Measurements from ENCODE around the gene FBLN7. TPM values are rescaled to one million over a fixed set of nuclear protein-coding genes. Genes with fewer than 3 reads are reported as not detected.

FBLN7 gene
- total RNA-seq, 2 donors from 2014 or later, result 3.0 to 4.0 TPM

DNA sequence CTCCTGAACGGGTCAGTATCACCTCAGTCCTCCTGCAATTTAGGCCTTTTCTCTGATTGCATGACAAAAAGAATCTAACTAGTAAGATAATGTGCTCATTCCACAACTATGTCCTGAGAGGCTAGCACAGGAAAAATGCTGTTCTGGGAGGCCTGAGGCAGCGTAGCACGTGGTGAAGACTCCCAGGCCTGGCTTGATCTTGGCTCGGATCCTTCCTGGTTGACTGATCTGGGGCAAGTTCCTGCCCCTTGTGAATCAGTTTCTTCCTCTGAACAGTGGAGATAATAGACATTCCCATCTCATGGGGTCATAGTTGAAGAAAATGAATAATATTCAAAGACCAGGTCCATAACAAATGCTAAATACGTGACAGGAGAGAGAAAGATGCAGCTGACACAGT is 12.3 kb downstream of the FBLN7 start:
- H3K4me3 ChIP-seq, result no peak overlapping the region
- intact Hi-C loops (cut with DNase I), result no loop called here
- 83% methylated on average over 5 of the region's 5 CpGs for WGBS
- H3K4me1 ChIP-seq (replicated peaks), result no peaks in the 10 kb centered on the region
- no peaks in the 10 kb centered on the region for H3K27me3 ChIP-seq (replicated peaks; ENCODE audit: insufficient read depth)
- no peak overlapping the region for H3K27ac ChIP-seq
- no peak for DNase-seq (ENCODE audit: low spot score)
- H3K36me3 ChIP-seq, result no peaks in the 10 kb centered on the region
- H3K9me3 ChIP-seq, result no peaks in the 10 kb centered on the region
- TF ChIP-seq POLR2AphosphoS5 (IDR thresholded peaks at IDR 0.05) (no peak), POLR2A (IDR thresholded peaks at IDR 0.05) (no peak)
- TF ChIP-seq, protein P1, sequence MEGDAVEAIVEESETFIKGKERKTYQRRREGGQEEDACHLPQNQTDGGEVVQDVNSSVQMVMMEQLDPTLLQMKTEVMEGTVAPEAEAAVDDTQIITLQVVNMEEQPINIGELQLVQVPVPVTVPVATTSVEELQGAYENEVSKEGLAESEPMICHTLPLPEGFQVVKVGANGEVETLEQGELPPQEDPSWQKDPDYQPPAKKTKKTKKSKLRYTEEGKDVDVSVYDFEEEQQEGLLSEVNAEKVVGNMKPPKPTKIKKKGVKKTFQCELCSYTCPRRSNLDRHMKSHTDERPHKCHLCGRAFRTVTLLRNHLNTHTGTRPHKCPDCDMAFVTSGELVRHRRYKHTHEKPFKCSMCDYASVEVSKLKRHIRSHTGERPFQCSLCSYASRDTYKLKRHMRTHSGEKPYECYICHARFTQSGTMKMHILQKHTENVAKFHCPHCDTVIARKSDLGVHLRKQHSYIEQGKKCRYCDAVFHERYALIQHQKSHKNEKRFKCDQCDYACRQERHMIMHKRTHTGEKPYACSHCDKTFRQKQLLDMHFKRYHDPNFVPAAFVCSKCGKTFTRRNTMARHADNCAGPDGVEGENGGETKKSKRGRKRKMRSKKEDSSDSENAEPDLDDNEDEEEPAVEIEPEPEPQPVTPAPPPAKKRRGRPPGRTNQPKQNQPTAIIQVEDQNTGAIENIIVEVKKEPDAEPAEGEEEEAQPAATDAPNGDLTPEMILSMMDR (IDR thresholded peaks at IDR 0.05), result no peak

- no peaks in the 10 kb centered on the region for H3K4me1 ChIP-seq (replicated peaks)
- H3K36me3 ChIP-seq, result no peaks in the 10 kb centered on the region
- TF ChIP-seq POLR2AphosphoS5 (IDR thresholded peaks at IDR 0.05) (no peak), POLR2A (IDR thresholded peaks at IDR 0.05) (no peak)
- TF ChIP-seq, protein P1 (IDR thresholded peaks at IDR 0.05), result no peak
- H3K27me3 ChIP-seq (replicated peaks; ENCODE audit: insufficient read depth), result no peaks in the 10 kb centered on the region
- intact Hi-C loops (cut with DNase I), result no loop called here
- WGBS, result 85% methylated on average over 11 of the region's 11 CpGs
- H3K9me3 ChIP-seq, result no peaks in the 10 kb centered on the region
- no peak overlapping the region for H3K27ac ChIP-seq
- DNase-seq (ENCODE audit: low spot score), result no peak
- no peak overlapping the region for H3K4me3 ChIP-seq
Observed at GRCh38 chr2:112150851-112151250, 12.7 kb downstream of the FBLN7 start.

- intact Hi-C loops (cut with DNase I), result no loop called here
- H3K36me3 ChIP-seq, result no peaks in the 10 kb centered on the region
- no peak for DNase-seq (ENCODE audit: low spot score)
- H3K4me3 ChIP-seq, result no peak overlapping the region
- no peak overlapping the region for H3K27ac ChIP-seq
- TF ChIP-seq, protein P1 (IDR thresholded peaks at IDR 0.05), result no peak
- no peak for TF ChIP-seq POLR2AphosphoS5 (IDR thresholded peaks at IDR 0.05)
- TF ChIP-seq POLR2A (IDR thresholded peaks at IDR 0.05), result no peak
- no peaks in the 10 kb centered on the region for H3K27me3 ChIP-seq (replicated peaks; ENCODE audit: insufficient read depth)
- no peaks in the 10 kb centered on the region for H3K4me1 ChIP-seq (replicated peaks)
- over 99% methylated on average over 5 of the region's 5 CpGs for WGBS
- H3K9me3 ChIP-seq, result no peaks in the 10 kb centered on the region
Observed at GRCh38 chr2:112151271-112151670, 13.1 kb downstream of the FBLN7 start.

DNA sequence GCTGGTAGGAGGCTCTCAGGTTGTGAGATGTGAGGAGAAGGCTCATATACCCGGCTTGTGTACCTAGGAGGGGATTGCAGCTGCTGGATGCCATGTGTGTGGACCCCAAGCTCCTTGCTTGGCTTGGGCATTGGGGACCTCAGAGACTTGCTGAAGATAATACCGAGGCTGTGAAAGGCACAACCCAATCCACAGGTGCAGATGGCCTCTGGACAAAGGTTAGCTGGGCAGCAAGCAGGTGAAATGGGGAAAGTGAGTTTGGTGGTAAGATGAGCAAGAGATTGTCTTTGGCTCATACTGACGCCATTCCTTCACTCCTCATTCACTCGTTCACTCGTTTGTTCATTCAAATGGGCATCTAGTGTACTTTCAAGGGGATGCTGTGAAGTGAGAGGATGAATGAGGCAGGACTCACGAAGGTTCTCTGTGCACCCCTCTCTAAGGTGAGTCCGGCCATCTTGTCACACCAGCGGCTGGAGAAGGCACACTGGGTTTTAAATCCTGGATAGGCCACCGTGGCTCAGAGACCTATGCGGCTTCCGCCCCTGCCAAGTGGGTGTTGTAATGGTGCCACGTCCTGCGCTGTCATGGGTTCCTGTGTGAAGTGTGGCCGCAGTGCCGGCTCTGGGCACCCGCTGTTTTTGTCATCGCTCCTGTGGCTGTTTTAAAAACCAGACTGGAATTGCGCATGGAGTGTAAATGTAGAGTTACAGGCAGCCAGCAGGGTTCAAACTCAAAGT is 13.7 kb downstream of the FBLN7 start:
- no peak for DNase-seq (ENCODE audit: low spot score)
- intact Hi-C loops (cut with DNase I), result no loop called here
- no peaks in the 10 kb centered on the region for H3K4me1 ChIP-seq (replicated peaks)
- TF ChIP-seq POLR2A (IDR thresholded peaks at IDR 0.05) (no peak), POLR2AphosphoS5 (IDR thresholded peaks at IDR 0.05) (no peak)
- TF ChIP-seq, protein P1 (IDR thresholded peaks at IDR 0.05), result no peak
- no peaks in the 10 kb centered on the region for H3K9me3 ChIP-seq
- no peaks in the 10 kb centered on the region for H3K36me3 ChIP-seq
- H3K27me3 ChIP-seq (replicated peaks; ENCODE audit: insufficient read depth), result no peaks in the 10 kb centered on the region
- H3K4me3 ChIP-seq, result no peak overlapping the region
- 91% methylated on average over 18 of the region's 18 CpGs for whole genome bisulfite sequencing
- H3K27ac ChIP-seq, result no peak overlapping the region
